Measurements from ENCODE around the gene SDR42E2.

GRCh38 chr16:22123759-22124490 is 38.4 kb upstream of the SDR42E2 start:
- TF ChIP-seq CTCF (IDR thresholded peaks at IDR 0.05) (no peak), POLR2A (IDR thresholded peaks at IDR 0.05) (no peak)
